Measurements from ENCODE around the gene THSD7B.
"Not testable (repeated sequence)": the region's sequence is repeated elsewhere in the genome, so short reads cannot be mapped to it uniquely, and the experiment has no call there.

Gene THSD7B

GRCh38 chr2:137261881-137262585 lies 496.7 kb downstream of the THSD7B start:
- no peak for DNase-seq (ENCODE audit: low spot score)

GRCh38 chr2:137262594-137262993 lies 497.2 kb downstream of the THSD7B start:
- DNase-seq (ENCODE audit: low spot score) = no peak

GRCh38 chr2:137287913-137288639 lies 522.7 kb downstream of the THSD7B start:
- no peak for DNase-seq (ENCODE audit: low spot score)

- no peak for DNase-seq (ENCODE audit: low spot score)
Measured at GRCh38 chr2:137291836-137292570, 526.7 kb downstream of the THSD7B start.

- no peak for DNase-seq (ENCODE audit: low spot score)
Measured at GRCh38 chr2:137298377-137298776, 533.0 kb downstream of the THSD7B start.

- DNase-seq (ENCODE audit: low spot score) = no peak
Measured at GRCh38 chr2:137300987-137301386, 535.6 kb downstream of the THSD7B start.

- DNase-seq (ENCODE audit: low spot score) = no peak
Measured at GRCh38 chr2:137302957-137303356, 537.6 kb downstream of the THSD7B start.

- no peak for DNase-seq (ENCODE audit: low spot score)
Measured at GRCh38 chr2:137316075-137316474, 550.7 kb downstream of the THSD7B start.

- DNase-seq (ENCODE audit: low spot score) = no peak
Measured at GRCh38 chr2:137321566-137321965, 556.2 kb downstream of the THSD7B start.

- DNase-seq (ENCODE audit: low spot score) = not testable (repeated sequence)
Measured at GRCh38 chr2:137331562-137331961, 566.2 kb downstream of the THSD7B start.

- no peak for DNase-seq (ENCODE audit: low spot score)
Measured at GRCh38 chr2:137333386-137334165, 568.2 kb downstream of the THSD7B start.

GRCh38 chr2:137336067-137336466 lies 570.7 kb downstream of the THSD7B start:
- no peak for DNase-seq (ENCODE audit: low spot score)

GRCh38 chr2:137339051-137339450 lies 573.7 kb downstream of the THSD7B start:
- DNase-seq (ENCODE audit: low spot score) = no peak

GRCh38 chr2:137345994-137346393 lies 580.6 kb downstream of the THSD7B start:
- DNase-seq (ENCODE audit: low spot score) = no peak

- DNase-seq (ENCODE audit: low spot score) = no peak
Measured at GRCh38 chr2:137348301-137348700, 583.0 kb downstream of the THSD7B start.

- no peak for DNase-seq (ENCODE audit: low spot score)
Measured at GRCh38 chr2:137357634-137358033, 592.3 kb downstream of the THSD7B start.

GRCh38 chr2:137367361-137367760 lies 602.0 kb downstream of the THSD7B start:
- DNase-seq (ENCODE audit: low spot score) = no peak

GRCh38 chr2:137369106-137369505 lies 603.8 kb downstream of the THSD7B start:
- DNase-seq (ENCODE audit: low spot score) = no peak

GRCh38 chr2:137379186-137379585 lies 613.8 kb downstream of the THSD7B start:
- no peak for DNase-seq (ENCODE audit: low spot score)

GRCh38 chr2:137380610-137381009 lies 615.3 kb downstream of the THSD7B start:
- DNase-seq (ENCODE audit: low spot score) = no peak

- DNase-seq (ENCODE audit: low spot score) = no peak
Measured at GRCh38 chr2:137381731-137382130, 616.4 kb downstream of the THSD7B start.

- DNase-seq (ENCODE audit: low spot score) = no peak
Measured at GRCh38 chr2:137383391-137383790, 618.0 kb downstream of the THSD7B start.
